Inflammatory macrophage treated with lipopolysaccharide for 1 hour (primary cell): Measurements from ENCODE around the gene TRIO.

Source experiments
- DNase-seq, 2 donors: peaks; one replicate each; pipeline ENCODE4 v3.0.0-alpha.2; 2020 to 2022

Gene TRIO

DNA sequence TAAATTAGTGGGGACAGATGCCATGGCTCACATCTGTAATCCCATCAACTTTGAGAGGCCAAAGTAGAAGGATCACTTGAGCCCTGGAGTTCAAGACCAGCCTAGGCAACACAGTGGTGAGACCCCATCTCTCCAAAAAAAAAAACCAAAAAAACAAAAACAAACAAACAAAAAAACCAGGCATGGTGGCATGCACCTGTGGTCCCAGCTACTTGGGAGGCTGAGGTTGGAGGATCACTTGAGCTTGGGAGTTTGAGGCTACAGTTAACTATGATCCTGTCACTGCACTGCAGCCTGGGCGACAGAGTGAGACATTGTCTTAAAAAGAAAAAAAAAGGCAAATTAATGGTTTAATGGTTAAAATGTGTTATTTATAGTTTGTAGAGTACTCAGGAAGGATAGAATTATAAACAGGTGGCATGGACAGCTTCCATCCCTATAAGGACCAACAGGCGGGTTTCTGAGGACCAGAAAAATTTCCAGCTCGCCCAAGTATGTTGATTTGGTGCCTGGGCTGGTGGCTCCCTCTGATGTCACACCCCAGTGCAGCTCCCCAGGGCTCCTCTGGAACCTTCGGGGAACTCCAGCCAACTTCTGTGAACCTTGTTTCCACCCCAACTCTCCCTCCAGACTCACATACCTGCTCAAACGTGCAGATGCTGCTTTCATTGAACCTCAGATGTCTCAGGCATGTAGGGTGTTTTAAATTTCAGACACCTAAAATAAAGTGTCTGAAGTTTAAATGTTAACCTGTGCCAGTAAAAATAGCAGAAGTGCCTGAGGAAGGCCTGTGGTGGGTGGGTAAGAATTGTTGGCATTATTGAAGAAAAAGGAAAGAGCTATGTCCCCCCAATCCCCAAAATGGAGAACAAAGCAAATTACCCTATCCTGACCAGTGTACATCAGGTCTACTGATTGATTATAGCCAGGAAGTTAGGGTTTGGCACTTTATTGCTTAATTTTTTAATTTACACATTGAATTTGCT, 69.0 kb downstream of the TRIO start:
- DNase-seq = no peak

DNA sequence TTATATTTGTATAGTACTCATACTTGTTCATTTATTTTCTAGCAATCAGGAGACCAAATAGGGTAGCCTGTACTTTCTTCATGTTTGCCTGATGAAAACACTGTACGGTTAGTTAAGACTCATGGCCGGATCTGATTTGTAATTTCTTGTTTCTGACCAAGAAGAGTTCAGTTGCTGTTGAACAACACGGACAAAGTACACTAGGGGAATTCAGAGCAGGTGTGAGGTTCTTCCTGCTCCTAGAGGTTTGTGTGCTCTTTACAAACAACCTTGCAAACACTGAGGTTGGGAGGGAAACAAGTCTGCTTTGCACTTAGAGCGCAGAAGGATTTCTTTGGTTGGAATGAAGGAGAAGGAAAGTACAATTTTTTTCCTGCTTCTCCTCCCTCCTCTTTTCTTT, 69.7 kb downstream of the TRIO start:
- no peak for DNase-seq

DNA sequence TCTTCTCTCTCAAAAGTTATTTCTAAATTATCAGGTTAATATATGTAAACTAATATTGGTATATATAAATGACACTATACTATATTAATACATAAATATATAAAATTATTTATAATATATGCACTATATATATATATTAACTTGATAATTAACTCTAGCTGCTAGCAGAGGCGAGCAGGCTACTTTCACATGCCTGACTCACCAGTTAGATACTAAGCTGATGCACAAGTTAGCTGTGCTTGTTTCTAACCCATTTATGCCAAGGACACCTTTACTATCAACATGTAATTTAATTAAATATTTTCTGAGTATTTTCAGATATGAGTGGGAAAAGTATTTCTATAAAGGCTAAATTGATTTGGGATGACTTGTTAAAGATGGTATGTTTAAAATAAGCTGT, 70.1 kb downstream of the TRIO start:
- DNase-seq = no peak

GRCh38 chr5:14213813-14214585, 70.9 kb downstream of the TRIO start:
- DNase-seq = no peak

- DNase-seq = no peak
Observed at GRCh38 chr5:14215901-14216300, 72.8 kb downstream of the TRIO start.

GRCh38 chr5:14216372-14216771, 73.2 kb downstream of the TRIO start:
- DNase-seq = no peak

- DNase-seq = no peak
Observed at GRCh38 chr5:14216902-14217301, 73.8 kb downstream of the TRIO start.

DNA sequence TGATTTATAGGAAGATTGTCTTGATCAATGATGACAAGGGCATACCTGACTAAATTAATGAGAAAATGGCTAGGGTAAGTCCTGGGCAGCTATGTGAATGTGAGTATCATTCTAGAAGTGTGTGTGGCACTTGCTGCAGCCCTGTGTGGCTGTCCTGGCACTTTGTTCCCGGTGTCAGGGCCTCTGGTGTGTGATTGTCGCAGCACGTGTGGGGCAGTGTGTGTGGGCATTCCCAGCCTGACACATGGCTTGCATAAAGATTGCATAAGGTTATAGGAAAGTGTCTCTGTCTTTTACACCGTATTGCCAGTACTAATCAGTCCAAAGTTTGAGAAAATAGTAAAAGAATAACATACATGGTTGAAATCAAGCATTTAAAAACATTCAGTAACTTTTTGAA, 74.4 kb downstream of the TRIO start:
- DNase-seq = peak; percentile 56 to 67

DNA sequence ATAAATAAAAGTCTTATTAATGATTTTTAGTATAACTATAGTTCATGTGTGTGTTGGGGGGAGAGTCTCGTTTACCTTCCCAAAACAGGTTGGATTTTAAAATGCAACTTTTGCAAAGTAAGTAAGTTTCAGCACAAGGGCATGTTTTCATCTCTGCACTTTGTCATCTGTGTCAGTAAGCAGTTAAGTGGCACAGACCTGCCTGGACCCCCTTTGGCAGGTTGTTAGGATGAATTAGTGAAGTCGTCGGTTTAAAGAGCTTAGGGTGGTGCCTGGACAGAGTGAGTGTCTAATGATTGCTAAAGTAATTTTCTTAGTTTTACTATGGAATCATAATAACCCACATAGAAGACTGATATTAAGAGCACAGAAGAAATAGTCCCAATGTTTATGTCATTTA, 74.9 kb downstream of the TRIO start:
- no peak for DNase-seq

GRCh38 chr5:14218480-14218879, 75.3 kb downstream of the TRIO start:
- no peak for DNase-seq

DNA sequence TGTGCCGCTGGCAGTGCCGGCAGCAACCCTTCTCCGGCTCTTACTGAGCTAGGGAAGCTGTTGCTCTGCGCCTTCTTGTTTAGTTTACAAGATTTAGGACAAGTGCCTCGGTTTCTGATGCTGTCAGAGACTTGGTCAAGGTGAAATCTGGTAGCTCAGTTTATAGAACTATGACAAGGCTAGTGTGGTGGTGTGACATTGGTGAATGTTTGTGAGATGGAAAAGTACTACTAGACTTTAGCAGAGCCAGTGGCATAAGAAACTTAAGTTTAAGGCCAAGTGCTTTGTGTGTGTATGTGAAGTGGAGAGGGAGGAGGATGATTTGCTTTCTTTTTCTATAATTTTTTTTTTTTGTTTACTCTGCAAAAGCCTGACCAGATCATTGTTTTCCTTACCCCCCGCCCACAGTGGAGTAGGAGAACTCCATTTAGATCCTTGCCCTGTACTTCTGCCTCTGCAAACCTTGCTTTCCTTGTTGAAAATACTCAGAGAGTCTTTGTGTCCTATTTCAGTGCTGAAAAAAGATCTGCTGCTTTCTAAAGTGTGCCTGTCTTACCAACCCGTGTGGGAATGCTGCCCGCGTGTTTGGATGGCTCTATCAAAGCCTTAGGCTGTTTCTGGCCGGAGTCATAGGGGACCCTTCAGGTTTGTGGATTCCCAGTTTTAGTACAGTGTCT, 75.9 kb downstream of the TRIO start:
- DNase-seq = no peak

- no peak for DNase-seq
Observed at GRCh38 chr5:14219800-14220512, 76.8 kb downstream of the TRIO start.

- no peak for DNase-seq
Observed at GRCh38 chr5:14220642-14221041, 77.5 kb downstream of the TRIO start.

- no peak for DNase-seq
Observed at GRCh38 chr5:14221732-14222131, 78.6 kb downstream of the TRIO start.

DNA sequence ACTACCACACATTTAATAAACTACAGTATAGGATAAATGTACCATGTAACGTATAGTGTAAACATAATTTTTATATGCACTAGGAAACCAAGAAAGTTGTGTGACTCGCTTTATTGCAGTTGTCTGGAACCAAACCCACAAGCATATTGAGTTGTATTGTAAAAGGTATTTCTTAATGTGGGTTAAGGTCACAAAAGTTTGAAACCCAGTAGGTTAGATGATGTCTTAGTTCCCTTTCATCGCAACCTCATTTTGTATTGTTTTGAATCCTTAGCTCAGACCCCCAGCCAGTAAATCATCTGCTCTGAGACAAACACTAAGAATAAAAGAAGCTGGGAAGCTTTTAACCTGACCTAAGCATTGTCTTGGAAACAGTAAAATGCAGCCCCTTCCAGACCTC, 79.1 kb downstream of the TRIO start:
- DNase-seq = no peak

- peak in 1 of 2 donors; percentile 29 for DNase-seq
Observed at GRCh38 chr5:14223372-14223771, 80.2 kb downstream of the TRIO start.

GRCh38 chr5:14225173-14225834, 82.2 kb downstream of the TRIO start:
- no peak for DNase-seq

DNA sequence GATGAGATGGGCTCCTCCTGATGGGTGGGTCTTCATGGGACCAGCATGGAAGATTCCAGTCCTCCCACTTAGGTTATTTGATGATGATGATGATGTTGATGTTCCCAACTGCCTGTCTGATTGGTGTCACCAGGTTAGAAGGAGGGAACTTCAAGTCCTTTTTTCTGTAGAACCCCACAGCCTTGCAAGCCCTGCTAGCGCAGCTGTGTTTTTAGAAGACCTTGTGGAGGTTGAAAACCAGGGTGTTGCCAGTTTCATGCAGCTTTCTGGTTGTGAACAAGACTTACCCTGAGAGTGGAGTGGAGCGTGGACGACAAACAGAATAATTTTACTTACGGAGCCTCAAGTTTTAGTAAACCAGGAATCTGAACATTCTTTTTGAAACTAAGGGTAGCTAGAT, 83.0 kb downstream of the TRIO start:
- no peak for DNase-seq

DNA sequence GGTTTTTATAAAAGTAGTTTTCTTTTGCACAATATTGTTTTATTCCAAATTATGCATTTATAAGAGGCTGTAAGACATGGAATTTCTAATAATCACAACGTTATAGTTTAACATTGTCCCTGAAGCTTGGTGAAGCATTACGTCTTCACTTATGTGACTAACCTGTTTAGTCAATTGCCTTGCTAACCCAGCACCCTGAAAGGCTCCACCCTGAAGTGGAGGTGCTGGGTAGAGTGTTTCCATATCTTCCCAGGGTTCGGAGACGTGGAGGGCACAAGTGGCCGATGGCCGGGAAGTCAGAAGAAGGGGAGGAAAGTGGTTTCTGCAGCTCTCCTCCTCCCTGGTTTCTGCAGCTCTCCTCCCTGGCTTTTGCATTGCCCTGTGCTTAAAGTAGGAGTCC, 83.4 kb downstream of the TRIO start:
- DNase-seq = no peak

- no peak for DNase-seq
Observed at GRCh38 chr5:14226992-14227391, 83.8 kb downstream of the TRIO start.

DNA sequence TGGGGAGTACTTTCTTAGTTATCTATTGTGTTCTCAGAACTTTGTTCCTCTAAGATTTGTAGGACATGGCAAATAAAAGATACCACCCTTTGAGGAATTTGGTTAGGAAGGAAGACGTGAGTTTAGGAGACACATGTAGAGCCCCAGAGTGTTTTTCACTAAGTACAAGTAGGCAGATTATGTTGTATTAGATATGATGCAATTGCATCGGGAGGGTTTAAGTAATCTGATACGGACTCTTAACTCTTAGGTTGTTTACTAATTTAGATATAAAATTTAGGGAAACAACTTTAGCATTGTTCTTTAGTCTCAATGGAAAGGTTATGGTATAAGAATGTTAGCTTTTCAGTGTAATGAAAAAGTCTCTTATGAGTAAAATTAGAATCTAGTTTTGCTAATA, 84.4 kb downstream of the TRIO start:
- DNase-seq = no peak

- DNase-seq = no peak
Observed at GRCh38 chr5:14228219-14228618, 85.1 kb downstream of the TRIO start.
